GM12801 (cell line): ENCODE measurements around the gene SSBP4.

Experiments used
- TF ChIP-seq, protein P1 (sequence below): IDR thresholded peaks from one replicate; pipeline ENCODE4 v1.5.1; 2011; ENCODE audit warnings: control low read depth; ENCODE audit not compliant: insufficient read length; ENCODE audit errors: extremely low read depth

Gene SSBP4

DNA sequence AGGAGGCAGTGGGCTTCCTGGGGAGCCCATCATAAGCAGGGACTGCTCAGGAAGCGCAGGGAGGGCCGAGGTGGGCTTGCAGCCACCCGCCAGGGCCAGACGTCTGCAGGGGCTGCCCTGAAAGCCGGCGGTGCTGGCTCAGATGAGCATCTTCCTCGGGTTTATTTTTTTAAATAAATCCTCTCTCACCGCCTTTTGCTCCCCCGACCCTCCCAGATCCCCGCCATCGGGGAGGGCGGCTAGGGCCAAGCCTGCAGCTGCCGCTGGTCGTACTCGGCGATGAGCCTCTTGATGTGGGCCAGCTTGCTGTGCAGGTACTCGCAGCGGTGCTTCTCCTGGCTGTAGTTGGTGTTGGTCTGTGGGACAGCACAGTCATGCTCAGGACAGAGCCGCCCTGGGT lies 25.3 kb downstream of the SSBP4 start:
- TF ChIP-seq, protein P1, sequence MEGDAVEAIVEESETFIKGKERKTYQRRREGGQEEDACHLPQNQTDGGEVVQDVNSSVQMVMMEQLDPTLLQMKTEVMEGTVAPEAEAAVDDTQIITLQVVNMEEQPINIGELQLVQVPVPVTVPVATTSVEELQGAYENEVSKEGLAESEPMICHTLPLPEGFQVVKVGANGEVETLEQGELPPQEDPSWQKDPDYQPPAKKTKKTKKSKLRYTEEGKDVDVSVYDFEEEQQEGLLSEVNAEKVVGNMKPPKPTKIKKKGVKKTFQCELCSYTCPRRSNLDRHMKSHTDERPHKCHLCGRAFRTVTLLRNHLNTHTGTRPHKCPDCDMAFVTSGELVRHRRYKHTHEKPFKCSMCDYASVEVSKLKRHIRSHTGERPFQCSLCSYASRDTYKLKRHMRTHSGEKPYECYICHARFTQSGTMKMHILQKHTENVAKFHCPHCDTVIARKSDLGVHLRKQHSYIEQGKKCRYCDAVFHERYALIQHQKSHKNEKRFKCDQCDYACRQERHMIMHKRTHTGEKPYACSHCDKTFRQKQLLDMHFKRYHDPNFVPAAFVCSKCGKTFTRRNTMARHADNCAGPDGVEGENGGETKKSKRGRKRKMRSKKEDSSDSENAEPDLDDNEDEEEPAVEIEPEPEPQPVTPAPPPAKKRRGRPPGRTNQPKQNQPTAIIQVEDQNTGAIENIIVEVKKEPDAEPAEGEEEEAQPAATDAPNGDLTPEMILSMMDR: no peak

DNA sequence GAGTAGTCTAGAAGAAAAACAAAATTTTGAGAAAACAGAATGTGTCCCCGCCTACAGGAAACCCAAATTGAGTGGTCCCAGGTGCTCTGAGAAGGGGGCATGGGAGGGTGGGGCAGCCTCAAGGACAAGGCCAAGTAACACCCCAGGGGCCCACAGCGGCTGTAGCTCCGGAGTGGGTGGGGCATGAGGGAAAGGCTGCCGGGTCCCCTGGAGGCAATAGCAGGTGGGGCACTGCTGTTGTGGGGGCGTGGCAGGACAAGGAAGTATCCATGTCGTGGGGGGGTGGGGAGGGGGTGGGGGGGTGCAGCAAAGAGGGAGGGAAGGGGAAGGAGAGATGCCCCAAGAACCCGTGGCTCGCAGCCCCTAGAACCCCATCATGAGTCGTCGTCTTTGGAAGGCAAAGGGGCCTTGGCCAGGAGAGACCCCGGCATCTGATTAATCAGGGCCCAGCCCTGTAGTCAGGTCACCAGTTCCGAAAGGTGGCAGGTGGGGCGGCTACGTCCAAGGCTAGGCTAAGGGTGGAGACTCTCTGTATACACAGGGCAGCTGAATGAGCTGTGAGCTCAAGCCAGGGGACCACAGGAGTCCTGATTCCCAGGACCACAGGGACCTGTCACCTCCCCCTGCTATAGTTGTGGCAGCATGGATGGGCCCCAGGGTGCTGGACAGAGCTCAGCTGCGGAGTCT lies 26.2 kb downstream of the SSBP4 start:
- TF ChIP-seq, protein P1: no peak

DNA sequence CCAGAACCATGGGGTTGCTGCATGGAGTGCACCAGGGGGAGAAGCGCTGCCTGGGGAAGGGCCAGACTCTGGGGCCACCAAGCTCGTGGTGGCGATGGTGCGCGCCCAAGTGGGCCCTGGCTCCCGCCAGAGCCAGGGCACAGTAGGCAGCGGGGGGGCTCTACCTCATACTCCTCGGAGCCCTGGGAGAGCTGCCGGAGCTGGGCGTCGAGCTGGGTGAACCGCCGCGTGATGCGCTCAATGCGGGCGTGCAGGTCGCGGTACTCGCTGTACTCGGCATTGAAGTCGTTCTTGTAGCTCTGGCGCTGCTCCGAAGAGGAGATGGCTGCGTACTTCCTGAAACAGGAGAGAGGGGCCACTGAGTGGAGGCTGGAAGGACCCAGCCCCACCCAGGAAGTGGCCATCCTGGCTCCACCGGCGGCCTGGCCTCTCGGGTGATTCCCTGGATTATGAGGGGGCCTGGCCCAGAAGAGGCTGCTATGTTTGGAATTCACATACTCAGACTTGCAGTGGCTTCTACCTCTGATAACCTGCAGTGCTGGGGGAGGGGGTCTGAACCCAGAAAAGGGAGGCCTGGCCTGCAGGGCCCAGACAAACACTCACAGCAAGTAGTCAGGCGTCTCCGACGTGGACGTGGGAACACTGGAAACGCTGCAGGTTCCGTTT lies 27.1 kb downstream of the SSBP4 start:
- TF ChIP-seq, protein P1: no peak

DNA sequence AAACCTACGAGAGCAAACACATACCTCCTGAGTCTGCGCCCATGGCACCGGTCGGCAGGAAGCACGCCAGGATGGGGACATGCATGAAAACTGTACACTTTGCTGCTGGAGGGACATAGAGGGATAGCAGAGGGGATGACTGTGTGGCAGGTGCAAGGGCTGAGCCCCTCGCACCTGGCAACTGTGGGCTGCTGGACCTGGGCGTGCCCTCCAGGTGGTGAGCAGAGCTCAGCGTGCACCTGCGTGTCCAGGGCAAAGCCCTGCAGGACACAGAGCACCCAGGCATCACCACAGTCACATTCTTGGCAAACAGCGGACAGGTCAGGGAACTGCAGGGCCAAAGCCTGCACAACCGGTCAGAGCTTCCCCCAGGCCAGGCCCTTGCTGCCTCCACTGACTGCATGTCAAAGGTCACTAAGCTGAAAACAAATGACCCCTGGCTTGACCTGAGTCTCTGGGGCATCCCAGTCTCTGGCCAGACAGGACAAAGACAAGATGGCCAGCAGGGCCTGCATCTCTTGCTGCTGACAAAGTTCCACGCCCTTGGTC lies 27.7 kb downstream of the SSBP4 start:
- TF ChIP-seq, protein P1: no peak

DNA sequence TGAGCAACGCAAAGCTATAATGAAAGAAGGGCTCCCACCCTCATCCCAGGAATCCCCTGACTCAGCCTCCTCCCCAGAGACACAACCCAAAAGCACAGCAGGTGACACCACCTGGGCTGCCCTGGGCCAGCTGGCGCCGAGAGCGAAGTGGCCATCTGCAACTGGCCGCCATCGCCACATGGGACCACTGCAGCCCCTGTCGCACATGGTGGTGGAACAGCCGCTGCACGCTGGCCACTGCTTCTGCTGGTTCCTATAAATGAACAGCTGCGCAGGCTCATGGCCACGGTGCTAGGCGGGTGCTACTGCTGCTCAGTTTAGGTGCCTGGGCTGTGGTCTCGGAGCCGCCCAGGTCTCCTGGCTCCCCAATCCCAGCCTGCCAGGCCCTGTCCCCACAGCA lies 30.4 kb downstream of the SSBP4 start:
- TF ChIP-seq, protein P1: no peak

DNA sequence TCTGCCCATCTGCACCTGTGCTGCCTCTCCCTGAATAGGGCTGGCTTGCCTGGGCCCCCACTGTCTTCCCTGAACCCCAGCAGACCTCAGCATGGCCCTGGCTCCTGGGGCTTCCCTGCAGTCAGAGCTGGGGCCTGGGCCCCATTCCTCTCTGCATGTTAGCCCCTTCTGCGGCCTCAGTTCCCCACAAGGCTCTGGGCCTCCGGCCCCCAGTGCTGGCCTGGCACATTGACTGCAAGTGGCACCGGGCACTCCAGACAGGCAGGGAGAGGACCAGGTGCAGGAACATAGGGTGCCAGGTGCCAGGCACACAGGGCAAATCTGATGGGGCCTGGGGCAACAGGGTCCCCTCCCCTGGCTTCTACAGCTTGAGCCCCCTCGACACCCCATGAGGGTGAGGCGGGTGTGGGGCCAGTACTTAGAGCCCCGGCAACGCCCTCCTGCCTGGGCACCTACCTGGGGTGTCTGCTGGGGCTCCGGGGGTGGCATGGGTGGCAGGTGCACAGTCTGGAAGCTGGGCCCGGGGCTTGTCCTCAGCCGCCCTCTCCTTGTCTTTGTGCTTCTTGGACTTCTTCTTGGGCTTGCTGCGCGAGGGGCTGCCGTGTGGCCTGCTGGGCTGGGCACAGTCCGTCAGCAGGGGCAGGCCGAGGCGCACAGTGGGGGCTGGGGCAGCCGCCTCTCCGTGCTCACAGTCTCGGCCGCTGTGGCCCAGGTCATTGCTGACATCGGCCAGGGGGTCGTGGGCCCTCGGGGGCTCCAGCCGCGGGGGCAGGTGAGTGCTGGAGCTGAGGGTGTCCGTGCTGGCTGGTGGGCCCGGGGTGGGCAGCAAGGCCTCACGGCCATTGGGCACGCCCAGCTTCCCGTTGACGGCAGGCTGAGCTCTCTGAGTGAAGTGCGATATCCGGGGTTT lies 31.1 kb downstream of the SSBP4 start:
- TF ChIP-seq, protein P1: no peak
